ENCODE data around the gene HSD3B2.

The HSD3B2 gene

DNA sequence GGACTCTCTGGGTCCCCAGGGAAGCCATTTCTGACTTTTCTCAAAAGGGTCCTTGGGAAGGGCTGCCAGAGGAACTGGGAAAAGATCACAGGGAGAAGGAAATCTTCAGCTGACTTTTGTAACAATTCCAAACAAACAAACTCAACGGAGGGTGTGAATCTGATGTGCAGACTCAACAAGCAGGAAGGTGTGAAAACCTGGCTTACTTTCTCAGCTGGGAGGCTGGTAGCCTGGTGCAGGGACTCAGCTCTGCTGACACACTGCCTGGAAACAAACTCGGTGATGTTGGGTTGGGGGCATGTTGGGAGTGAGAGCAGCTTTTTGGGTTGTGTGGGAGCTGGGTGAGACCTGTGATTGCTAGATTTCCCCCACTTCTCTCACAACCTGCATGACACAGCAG, 10.2 kb upstream of the HSD3B2 start:
- DNase-seq: no peak

DNA sequence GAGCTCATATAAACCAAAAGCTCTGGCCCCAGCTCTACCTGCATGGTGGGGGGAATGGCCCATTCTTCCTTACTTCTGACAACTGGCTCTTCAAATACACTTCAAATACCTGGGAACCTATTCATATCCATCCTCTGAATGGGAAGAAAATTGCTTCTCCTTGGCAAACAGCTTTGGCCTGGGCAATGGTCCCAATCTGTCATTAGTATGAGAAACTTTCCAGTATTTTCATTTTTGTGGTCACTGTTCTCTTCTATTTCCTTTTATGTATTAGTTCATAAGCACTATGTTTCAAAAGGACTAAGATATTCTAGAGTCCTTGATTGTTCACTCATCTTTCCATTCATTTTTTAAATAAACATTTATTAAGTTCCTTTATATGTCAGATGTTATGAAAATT, 5.2 kb upstream of the HSD3B2 start:
- no peak for DNase-seq

DNA sequence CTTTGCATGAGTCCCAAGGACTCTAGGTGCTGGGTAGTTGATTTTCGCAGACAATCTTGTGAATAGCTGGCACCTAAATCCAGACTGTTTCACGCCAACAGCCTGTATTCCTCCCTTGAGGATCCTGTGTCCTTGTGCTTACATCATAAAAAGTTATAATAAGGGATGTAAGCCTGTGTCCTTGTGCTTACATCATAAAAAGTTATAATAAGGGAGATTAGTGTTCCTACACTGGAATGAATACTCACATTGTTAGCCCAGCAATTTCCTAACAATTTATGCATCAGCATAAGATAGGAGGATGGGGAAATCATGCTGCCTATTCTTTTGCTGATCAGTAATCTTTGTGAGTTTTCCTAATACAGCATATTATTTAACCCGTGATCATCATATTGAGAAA, 4.0 kb upstream of the HSD3B2 start:
- no peak for DNase-seq

DNA sequence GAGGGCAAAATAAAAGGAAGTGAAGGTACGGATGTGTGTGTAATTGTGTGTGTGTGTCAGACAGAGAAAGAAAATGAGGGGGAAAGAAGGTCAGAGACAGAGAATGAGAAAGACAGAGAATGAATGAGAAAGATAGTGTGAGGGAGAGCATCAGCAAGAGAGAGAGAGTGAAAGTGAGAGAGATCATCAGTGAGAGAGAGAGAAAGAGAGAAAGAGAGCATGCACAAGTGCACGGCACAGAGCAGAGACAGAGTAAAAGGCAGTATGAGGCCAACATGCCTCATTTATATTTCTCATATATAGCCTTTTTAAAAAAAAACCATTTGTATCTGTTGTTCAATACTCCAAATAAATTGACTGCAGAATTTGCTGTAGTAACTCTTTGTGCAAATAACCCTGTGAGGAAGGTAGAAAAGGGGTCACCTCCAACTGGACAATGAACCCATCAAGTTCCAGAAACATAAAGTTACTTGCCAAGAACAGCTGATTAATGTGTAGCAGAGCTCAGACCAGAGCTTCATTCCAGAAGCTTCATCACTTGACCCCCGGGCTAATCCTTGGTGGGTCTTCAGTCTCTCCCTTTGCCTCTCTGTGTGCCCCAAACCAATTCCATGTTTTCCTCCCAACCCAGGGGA, 1.2 kb downstream of the HSD3B2 start:
- DNase-seq: no peak

DNA sequence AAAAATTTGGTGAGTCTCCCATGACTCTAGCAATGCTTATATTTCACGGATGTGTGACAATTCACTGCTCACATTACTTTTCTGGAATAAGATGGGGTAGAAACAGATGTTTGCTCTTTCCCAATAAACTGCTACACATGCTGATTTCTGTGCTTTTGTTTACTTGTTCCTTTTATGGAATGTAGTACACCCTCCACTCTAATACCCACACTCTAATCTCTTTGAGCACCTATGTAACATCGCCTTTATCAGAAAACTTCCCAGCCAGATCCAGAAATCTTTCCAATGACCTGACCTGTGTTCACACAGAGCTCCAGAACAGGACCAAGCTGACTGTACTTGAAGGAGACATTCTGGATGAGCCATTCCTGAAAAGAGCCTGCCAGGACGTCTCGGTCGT, 4.2 kb downstream of the HSD3B2 start:
- DNase-seq: no peak

DNA sequence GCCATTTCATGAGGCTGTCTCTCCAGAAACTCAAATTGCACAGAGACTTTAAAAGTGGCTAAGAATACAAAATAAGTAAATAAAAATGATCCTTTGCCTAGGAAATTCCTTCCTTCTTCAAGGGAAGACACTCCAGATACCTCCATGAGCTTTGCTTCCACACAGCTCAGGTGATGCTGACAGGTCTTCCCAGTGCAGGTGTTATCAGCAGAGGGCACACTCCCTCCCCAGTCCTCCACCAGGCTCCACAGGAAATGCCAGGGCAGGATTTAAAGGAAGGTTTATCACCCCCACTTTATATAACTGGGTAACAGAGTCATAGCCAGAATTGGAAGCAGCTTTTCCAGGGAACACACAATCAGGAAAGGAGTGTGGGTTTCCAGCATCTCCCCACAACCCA, 5.7 kb downstream of the HSD3B2 start:
- DNase-seq: no peak

DNA sequence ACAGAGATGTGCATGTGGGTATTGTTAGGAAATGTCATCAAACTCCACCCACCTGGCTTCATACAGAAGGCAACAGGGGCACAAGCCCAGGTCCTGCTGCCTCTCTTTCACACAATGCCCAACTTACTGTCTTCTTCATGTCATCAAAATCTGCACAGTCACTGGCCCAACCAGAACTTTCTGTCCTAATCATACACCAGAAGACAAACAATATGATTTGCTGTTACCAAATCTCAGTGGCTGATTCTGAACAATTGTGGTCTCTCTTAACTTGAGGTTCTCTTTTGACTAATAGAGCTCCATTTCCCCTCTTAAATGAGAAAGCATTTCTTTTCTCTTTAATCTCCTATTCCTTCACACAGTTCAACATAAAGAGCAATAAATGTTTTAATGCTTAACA, 7.7 kb downstream of the HSD3B2 start:
- DNase-seq: no peak

DNA sequence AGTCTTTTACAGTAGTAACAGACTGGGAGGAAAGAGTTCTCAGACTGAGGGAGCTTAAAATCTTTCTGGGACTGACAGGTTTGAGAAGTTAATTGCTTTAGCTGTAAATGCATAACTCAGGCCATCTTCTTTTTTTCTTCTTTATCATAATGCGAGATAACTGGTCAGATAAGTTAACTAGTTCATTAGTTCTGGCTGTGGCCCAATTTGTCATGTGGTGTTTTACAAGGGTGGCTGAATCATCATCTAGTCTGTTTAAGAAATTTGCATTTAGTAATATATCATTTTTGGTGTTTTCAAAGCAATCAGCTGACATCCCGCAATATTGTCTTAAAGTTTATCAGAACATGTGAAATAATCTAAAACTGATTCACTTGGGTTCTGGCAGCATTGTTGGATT, 14.0 kb downstream of the HSD3B2 start:
- no peak for DNase-seq

DNA sequence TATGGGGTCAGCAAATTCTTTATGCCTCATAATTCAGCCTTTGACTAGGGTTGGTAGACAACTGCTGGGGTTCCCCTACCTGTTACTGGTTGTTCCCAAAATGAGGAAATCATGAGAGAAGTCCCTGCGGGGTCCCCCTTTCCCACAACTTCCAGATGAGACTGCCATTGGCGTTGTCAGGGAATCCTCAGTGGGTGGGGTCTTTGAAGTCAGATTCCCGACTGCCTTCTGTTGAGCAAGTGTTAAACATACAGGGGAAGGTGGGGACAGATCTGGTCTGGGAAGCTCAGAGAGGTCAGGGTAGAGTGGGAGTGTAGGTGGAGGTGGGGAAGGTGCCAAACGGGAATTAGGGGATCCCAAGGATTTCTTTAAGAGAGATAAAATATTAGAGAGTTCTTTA, 14.7 kb downstream of the HSD3B2 start:
- no peak for DNase-seq

DNA sequence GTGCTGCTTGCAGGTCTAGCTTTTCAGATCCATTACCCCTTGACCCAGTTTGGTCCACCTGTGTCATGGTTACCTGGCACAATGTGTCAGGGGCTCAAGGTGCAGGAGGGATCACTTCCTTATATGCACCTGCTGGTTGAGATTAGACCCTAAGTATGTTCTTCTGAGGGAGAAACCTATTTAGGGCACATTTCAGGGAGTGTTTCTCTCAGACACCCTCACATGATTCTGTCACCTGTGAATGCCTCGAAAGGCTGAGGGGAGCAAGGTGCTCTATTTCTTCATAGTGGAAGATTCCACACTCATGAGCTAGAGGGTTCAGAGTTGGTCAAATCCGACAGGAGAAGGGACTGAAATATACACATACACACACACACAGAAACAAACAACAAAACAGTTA, 15.5 kb downstream of the HSD3B2 start:
- no peak for DNase-seq

DNA sequence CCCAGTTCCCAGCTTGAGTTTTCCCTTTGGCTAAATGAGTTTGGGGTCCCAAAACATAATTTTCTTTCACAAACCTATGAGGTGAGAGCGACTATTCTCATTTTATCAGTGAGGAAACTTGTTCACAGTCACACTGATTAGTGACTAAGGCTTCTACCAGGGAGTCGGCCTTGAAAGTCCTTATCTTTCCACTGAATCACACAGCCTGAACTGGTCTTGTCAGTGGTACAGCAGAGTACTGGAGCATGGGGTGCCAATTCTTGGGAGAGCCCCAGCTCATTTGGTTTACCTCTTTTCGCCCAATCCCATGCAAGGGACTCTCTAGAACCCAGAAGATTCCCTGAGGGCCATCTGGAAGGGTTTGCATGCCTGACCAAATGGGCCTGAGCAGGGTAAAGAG, 16.9 kb downstream of the HSD3B2 start:
- DNase-seq: no peak

DNA sequence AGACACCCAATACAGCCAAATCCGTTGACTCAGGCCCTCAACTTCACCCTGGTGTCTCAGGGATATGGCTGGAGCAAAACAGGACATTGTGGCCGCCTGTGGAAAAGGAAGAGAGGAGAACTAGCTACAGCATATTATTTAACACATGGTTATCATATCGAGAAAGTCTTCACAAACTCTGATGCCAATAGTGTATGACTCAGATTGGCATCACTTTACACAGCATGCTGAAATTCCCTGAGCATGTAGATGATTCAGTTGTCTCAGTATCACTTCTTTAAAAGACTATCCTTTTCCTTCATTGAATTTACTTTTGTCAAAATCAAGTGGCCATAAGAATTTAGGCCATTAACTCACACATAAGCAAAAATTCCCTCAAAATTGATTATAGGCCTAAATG, 20.1 kb downstream of the HSD3B2 start:
- no peak for DNase-seq

DNA sequence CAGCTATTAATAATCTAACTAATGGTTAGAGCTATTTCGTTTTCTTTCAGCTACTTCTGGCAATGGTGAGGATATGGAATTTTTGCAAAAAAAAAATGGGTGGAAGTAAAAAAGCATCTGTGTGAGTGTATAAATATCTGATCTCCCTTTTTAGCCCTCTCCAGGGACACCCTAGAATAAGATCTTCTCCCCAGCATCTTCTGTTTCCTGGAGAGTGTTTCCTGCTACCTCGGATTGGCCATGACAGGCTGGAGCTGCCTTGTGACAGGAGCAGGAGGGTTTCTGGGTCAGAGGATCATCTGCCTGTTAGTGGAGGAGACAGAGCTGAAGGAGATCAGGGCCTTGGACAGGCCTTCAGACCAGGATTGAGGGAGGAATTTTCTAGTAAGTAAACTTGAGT, 23.8 kb downstream of the HSD3B2 start:
- DNase-seq: no peak

DNA sequence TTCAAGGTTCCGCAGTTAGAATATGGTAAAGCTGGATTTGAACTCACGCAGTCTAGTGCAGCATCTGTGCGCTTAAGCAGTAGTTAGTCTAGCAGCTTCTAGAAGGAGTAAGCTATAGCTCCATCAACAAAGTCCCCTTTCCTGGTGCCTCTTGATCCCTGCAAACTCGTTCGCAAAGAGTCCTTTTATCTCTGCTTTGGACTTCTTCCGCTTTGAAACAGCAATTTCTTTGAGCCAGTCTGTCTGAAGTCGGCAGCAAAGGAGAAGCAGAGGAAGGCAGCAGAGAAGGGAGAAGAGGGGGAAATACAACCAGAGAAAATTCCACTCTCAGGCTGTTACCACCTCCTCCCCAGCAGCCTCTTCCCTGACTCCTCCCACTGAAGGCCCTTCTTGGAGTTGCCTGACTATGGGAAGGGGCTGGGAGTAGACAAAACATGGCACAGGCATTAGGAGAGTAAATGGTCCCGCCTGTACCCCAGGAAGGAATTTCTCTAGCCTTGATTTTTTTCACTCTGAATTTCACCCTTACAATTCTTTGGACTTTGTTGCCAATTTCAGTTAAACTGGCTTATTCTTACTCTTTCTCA, 25.9 kb downstream of the HSD3B2 start:
- no peak for DNase-seq

DNA sequence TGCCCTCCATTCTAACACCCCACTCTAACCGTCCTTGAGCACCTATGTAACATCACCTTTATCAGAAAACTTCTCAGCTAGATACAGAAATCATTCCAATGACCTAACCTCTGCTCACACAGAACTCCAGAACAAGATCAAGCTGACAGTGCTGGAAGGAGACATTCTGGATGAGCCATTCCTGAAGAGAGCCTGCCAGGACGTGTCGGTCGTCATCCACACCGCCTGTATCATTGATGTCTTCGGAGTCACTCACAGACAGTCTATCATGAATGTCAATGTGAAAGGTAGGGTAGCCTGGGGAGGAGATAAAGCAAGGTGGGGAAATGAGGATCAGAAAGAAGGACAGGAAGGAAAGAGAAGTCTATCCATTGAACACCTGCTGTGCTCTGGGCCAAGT, 27.8 kb downstream of the HSD3B2 start:
- no peak for DNase-seq

DNA sequence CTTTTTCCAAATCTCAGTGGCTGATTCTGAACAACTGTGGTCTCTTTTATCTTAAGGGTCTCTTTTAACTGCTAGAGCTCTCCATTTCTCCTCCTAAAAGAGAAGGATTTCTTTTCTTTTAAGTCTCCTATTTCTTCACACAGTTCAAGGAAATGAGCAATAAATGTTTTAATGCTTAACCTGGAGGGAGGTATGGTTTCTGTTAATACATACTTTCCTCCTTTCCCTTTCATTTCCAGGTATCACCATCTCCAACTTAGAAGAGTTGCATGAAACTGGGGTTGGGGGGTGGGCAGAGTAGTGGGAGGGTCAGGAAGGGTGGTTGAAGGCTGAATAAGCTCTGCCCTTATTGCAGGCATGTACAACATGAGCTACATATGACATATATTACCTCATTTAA, 31.4 kb downstream of the HSD3B2 start:
- DNase-seq: no peak

DNA sequence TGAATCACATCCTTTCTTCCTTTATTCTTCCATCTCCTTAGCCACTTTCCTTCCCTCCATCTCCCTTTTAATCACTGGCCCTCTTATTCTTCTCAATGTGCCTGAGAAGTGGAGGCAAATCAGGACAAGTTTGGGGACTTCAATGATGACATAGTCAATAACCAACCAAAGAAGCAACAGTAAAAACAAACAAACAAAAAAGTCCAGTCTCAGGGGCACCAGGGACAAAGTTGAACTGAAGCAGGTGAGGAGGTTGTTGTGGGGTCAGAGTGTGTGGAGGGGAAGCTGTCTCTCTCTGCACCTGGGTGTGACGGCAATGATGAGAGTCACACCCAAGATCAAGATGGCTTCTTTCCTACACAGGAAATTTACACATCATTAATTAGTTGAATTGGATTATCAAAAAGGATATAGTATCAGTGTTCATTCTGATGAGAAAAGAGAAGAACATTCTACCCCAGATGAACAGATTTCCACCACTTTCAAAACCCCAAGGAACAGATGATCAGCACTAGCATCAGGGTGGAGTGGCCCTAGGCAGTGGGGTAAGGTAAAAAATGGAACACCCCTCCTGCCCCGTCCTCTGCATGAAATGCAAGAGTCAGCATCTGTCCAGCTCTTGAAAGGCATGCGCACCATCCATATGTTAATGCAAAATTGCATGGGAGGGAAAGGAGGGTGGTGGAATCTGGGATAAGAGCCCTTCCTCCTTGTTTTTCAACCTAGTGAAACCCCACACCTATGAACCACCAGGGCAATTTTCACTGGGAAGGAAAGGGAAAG, 32.6 kb downstream of the HSD3B2 start:
- DNase-seq: no peak

DNA sequence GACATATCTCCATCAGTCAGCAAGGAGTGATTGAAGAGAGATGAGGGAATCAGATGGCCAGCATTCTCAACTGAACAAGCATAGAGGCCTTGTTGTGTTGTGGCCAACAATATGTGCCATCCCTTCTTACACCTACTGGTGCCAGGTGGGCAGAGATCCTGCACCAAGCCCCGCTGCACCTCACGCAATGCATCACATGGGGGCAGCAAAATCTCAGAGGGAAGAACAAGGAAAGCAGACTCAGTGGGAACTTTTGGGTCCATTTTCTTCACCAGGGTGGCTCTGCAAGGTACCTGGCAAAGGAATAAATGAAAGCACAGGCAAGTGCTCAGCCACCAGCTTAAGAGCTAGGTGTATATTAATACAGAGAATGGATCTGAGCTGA, 33.2 kb downstream of the HSD3B2 start:
- DNase-seq: no peak

DNA sequence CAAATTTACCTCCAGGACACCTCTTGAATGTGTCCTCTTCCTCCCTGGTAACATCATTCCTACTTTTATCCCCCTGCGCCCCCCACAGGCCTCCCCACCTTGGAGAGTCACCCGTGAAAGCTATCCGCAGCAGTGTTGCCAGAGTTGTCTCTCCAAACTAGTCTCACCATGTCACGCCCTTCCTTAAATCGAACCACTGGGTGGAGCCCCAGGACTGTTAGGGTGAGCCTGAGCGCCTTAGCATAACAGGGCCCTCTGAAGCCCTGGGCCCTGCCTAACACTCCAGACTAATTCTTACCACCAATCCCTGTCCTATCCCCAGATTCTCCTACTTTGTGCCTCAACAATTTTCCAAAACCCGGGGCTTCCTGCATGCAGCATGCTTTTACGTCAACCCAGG, 35.0 kb downstream of the HSD3B2 start:
- DNase-seq: no peak

DNA sequence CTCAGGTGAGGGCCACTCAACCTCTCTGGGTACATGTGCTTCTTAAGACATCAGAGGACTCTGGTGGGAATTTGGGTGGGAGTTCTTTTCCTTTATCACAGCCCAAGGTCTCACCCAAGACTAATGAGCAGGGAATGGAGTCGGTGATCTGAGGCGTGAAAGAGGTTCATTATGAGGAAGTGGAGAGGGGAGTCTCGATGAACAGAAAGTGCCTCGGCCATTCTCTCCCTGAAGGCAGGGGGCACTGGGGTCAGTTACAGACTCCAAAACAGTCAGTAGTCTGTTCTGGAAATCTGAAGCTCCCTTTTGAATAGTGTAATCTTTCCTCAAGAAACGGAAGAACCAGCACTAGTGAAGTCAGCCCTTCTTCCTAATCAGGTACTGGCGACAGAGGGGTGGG, 36.2 kb downstream of the HSD3B2 start:
- no peak for DNase-seq

DNA sequence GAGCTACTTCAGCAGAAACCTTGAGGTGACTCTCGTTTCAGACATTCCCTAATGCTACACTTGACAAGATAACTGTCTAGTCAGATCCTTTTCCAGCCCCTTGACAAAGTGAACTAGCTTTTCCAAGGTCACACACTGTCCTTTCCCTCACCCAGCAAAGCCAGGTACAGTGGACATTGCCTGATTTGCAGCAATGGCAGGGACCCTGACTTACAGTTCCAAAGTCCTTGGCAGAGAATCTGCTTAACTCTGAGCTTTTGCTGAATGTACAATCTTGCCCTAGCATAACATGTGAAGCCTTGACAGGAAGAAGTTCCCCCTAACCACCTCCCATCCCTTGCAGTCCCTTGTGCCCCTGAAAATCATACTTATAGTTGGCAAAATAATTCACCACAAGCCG, 37.1 kb downstream of the HSD3B2 start:
- no peak for DNase-seq

DNA sequence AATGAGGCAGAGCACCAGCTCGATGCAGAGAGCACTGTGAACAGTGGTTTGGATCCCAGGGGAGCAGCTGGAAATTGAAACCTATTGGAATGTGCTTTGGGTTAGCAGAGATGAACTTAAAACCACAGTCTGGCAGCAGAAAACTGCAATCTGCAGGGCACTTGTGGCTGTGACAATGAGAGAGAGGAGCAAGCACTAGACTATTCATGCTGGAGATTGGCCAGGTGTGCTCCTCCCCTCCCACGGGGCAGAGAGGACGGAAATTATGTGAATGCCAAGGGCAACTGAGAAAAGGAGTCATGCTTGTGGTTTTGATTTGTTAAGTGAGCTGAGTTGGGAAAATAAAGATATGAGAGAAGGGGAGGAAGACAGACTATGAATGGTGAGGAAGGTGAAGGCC, 38.1 kb downstream of the HSD3B2 start:
- DNase-seq: no peak

DNA sequence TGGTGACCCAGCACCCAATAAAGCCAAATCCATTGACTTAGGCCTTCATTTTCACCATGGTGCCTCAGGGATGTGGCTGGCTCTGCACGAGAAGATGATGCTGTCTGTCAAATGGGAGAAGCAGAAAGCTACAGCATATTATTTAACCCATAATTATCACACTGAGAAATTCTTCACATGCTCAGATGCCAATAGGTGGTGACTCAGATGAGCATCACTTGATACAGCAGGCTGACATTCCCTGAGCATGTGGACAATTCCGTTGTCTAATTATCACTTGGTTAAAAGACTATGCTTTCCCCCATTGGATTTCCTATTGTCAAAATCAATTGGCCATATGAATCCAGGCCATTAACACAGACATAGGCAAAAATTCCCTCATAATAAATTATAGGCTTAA, 48.0 kb downstream of the HSD3B2 start:
- no peak for DNase-seq

DNA sequence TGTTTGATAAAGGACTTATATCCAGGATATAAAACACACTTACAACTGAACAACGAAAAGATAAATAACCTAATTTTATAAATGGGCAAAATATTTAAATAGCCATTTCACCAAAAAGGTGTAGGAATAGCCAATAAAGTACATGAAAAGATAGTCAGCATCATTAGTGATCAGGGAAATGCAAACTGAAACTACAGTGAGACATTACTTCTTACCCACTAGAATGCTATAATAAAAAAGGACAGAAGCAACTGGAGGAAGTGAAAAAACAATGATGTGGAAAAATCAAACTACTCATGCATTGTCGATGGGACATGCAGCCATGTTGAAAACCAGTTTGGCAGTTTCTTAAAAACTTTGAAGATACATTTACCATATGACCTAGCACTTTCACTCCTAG, 48.6 kb downstream of the HSD3B2 start:
- no peak for DNase-seq

DNA sequence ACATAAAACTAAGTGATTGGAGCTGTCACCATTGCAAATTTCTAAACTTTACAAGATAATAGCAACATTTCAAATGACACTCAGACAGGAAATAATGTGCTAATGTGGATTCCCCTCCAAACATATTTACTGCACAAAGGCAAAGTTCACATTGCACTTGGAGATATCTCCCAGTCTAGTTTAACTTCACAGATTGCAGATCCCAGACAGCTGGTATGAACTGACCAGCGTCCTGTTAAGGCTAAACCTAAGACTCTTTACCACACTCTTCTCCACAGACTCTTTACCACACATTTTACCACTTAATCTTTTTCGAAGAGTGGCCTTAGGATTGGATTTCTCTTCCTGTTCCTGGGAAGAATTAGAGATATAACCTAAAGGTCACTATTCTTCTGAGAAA, 51.5 kb downstream of the HSD3B2 start:
- no peak for DNase-seq
